NCI-H2171 (cell line): ENCODE data around the gene WWP2.
A peak's percentile ranks its signal among the peaks of the same experiment; 100 is the strongest.
"Not testable (repeated sequence)": the region's sequence is repeated elsewhere in the genome, so short reads cannot be mapped to it uniquely, and the experiment has no call there.

Source experiments
- DNase-seq: peaks from one replicate; lab custom pipeline; 2025; lab: John Stamatoyannopoulos, UW

Gene WWP2

DNA sequence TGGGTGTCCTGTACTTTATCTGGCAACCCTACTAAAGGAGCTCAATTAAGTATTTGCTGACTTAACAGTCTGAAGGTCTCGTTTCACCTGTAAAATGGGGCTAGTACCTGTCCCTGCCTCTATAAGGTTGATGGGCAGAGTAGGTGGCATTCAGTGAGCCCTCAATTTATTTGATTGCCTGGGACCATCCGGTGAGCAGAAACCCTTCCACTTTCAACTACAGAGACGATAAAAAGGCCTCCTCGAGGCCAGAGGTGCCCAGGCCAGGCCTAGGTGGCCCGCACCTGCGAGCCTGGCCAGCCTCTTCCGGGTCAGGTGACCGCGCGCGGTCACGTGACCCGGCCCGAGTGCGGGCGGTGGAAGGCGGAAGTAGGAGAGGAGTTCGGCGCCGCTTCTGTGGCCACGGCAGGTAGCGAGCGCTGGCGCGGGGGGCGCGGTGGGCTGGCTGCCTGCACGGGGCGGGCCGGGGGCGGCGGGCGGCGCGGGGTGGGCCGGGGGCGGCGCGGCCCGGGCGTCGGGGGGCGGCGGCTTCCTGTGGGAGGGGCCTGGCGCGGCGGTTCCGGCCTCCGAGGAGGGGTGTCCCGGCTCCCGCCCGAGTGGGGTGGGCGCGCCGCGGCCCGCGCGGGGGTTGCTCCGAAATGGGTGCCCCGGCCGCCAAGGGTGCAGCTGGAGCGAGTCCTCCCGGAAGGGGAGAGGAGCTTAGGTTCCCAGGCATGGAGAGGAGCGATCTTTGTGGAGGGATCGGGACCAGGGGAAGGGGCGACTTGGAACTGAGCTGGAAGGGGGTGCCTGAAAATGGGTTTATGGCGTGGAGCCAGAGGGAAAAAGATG, at the start of gene WWP2:
Gene WWP2 (plus strand): TSS at position 350 of the 831 bp plus-strand sequence. CDS start 24,679 bp downstream, outside the sequence.
- DNase-seq, result peak; percentile 86

DNA sequence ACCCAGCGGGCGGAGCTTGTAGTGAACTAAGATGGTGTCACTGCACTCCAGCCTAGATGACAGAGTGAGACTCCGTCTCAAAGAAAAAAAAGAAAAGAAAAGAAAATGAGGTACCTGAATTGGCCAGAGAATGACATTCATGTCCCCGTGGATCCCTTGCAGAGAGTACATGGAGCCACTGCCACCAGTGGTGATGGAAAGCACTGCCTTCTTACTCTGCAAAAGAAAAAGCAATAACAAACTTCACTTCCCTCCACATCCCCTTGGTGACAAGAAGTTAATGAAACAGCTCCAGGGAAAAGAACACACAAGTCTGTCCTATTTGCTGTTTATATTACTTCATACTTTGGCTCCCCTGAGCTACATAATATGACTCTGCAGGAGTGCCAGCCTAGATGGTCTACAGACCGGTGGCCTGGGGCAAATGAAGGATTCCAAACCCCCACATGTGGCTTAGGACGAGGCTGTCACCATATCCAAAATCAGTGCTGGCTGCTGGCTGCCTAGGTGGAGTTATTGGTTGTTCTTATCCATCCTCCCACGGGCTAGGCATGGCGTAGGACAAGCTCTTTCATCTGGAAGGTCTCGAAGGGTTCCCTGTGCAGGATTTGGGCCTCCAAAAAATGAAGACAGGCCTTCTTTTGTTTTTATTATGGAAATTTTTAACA, 49.1 kb upstream of the WWP2 start:
- DNase-seq, result no peak

GRCh38 chr16:69717066-69717465, 45.1 kb upstream of the WWP2 start:
- no peak for DNase-seq

DNA sequence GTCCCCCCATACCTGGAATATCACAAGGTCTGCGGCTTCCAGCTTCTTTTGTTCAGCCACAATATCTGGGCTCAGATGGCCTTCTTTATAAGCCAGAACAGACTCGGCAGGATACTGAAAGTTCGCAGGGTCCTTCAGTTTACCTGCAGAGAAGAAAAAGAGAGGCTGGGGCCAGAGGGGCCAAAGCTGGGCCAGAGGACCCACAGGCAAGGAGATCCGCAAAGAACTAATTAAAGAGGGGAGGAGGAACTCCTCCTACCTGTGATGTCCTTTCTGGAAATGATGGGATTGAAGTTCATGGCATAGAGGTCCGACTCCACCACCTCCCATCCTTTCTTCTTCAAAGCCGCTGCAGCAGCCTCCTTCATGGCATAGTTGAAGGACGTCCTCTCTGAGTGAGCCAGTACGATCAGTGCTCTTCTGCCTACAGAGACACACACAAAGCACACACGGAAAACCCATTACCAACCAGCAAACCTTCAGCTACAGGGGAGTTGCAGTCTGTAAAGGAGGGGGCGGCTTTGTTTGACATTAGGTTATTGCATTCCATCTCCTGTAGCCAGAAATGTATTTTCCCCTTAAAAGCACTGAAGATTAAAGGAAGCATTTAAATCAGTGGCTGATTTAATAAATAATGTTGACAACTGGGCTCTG, 43.9 kb upstream of the WWP2 start:
- DNase-seq, result no peak

DNA sequence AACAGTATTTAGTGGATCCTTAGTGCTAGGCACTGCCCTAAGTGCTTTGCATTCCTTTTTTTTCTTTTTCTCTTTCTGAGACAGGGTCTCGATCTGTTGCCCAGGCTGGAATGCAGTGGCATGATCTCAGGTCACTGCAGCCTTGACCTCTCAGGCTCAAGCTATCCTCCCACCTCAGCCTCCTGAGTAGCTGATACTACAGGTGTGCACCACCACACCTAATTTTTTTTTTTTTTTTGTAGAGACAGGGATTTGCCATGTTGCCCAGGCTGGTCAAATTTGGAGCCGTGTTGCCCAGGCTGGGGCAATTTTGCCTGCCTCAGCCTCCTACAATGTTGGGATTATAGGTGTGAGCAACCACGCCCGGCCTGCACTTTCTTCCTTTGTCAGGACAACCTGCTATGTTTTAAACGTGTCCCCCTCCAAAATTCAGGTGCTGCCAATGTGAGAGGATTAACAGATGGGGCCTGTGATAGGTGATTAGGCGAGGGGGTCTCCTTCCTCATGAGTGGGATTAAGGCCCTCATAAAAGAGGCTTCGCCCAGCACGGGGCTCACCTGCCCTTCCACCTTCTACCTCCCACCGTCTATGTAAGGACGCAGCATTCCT, 41.2 kb upstream of the WWP2 start:
- no peak for DNase-seq

DNA sequence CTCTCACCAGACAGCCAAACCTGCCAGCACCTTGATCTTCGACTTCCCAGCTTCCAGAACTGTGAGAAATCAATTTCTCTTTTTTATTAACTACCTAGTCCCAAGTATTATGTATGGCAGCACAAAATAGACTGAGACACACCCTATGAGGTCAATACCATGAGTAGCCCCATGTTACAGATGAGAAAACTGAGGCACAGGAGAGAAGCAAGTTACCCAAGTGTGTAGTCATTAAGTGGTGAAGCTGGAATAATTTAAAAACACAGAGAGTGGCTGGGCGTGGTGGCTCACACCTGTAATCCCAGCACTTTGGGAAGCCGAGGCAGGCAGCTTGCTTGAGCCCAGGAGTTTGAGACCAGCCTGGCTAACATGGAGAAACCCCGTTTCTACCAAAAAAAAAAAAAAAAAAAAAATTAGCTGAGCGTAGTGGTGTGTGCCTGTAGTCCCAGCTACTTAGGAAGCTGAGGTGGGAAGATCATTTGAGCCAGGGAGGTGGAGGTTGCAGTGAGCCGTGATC, 40.6 kb upstream of the WWP2 start:
- DNase-seq, result no peak

DNA sequence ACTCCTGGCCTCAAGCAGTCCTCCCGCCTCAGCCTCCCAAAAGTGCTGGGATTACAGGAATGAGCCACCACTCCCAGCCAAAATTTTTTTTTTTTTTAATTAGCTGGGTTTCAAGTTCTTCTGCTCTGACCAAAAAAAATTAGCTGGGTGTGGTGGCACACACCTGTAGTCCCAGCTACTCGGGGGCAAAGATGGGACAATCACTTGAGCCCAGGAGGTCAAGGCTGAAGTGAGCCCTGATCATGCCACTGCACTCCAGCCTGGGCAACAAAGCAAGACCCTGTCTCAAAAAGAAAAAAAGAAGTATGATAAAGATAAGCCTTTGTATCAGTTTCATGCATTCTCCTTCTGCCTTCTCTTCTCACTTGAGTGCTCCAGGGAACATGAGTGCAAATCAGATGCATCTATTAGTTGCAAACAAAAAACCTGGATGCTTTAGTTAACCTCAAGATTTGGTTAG, 37.7 kb upstream of the WWP2 start:
- DNase-seq, result no peak

DNA sequence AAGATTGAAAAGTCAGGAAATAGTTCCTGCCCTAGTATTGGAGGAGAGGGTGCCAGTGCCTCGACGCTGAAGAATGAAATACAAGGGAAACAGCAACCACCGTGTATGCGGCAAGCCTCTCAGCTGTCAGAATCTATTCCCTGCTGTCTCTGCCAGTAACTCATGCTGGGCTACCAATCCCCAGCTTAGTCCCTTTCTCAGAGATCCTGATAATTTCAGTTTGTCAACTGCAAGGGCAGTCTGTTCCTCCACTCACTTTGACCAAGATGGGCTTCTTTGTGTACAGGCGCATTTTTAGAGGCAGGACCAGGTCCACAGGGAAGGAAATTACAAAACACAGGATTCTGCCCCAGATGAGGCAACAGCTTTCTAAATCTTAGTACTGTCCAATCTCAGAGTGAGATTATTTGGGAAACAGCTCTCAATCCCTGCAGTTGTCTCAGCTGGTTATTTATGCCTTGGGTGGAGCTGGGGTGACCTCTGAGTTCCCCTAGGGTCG, 37.1 kb upstream of the WWP2 start:
- DNase-seq, result no peak

DNA sequence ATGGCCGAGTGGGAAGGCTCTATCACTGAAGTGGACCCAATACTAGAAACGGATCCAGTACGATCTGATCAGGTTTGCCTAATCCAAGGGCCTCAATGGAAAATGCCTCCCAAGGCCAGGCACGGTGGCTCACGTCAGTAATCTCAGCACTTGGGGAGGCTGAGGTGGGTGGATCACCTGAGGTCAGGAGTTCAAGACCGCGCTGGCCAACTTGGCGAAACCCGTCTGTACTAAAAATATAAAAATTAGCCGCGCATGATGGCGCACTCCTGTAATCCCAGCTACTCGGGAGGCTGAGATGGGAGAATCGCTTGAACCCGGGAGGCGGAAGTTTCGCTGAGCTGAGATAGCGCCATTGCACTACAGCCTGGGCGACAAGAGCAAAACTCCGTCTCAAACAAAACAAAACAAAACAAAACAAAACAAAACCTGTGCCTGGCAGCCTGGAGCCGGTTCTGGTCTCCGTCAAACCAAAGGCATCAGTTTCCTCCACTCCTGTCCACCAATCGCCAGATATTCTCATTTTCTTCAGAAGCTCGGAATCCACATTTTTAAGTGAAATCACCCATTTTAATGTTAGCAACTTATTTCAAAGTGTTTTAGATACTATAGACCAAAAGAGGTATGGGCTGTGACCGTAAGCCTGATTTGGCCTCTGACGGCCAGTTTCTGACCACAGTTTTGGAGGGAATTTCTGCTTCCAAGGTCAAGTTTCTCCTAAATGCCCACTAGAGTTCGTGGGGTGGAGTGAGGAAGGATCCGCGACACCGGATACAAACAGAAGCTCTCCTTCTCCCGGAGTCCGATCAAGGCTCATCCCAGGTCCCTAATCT, 36.4 kb upstream of the WWP2 start:
- no peak for DNase-seq

DNA sequence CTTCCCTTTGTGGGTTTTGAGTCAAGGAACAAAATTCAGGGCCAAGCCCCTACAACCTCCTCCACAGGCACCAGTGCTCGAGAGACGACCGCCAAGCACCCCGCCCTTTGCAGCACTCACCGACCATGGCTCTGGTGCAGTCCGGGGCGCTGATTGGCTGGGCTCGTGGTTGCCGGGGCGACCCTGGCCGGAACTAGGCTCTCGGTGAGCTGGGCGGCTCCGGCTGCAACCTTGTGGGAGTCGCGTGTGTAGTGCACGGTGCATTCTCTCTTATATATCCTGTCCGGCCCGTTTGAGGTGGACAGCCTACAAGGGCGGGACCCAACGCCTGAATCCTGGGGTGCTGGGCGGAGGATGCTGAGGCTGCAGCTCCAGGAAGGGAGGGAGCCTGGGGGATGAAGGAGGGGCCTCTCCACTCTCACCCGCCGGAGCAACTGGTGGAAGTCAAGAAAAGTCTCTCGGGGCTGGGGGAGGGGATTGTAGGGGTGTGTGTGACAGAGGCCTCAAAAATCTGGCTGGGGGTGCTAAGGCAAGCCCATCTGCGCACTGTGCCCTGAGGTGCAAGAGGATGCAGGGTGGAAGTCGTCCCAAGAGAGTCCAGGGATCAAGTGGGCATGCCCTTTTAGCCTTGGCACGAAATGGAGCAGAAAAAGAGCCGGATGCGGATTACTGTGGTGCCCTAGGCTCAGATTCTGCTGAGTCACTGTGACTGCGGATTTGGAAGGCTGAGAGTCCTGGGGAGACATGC, 35.6 kb upstream of the WWP2 start, which contains the start of gene NQO1:
Gene NQO1 (minus strand): TSS at position 248 of the 748 bp plus-strand sequence. CDS start 121 bp downstream, at position 127.
- DNase-seq, result peak; percentile 90

GRCh38 chr16:69727916-69728270, 34.2 kb upstream of the WWP2 start:
- DNase-seq, result no peak

- DNase-seq, result not testable (repeated sequence)
These were observed 33.1 kb upstream of the WWP2 start for GRCh38 chr16:69729030-69729429.

DNA sequence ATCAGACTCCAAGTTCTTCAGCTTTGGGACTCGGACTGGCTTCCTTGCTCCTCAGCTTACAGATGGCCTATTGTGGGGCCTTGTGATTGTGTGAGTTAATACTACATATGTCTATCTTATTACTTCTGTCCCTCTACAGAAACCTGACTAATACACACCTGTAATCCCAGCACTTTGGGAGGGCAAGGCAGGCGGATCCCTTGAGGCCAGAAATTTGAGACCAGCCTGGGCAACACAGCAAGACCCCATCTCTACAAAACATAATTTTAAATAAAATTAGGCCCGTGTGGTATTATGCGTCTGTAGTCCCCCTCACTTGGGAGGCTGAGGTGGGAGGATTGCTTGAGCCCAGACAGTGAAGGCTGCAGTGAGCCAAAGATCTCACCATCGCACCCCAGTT, 30.9 kb upstream of the WWP2 start:
- not testable (repeated sequence) for DNase-seq

GRCh38 chr16:69732101-69732500, 30.0 kb upstream of the WWP2 start:
- DNase-seq, result no peak

GRCh38 chr16:69741519-69741918, 20.6 kb upstream of the WWP2 start:
- DNase-seq, result no peak

DNA sequence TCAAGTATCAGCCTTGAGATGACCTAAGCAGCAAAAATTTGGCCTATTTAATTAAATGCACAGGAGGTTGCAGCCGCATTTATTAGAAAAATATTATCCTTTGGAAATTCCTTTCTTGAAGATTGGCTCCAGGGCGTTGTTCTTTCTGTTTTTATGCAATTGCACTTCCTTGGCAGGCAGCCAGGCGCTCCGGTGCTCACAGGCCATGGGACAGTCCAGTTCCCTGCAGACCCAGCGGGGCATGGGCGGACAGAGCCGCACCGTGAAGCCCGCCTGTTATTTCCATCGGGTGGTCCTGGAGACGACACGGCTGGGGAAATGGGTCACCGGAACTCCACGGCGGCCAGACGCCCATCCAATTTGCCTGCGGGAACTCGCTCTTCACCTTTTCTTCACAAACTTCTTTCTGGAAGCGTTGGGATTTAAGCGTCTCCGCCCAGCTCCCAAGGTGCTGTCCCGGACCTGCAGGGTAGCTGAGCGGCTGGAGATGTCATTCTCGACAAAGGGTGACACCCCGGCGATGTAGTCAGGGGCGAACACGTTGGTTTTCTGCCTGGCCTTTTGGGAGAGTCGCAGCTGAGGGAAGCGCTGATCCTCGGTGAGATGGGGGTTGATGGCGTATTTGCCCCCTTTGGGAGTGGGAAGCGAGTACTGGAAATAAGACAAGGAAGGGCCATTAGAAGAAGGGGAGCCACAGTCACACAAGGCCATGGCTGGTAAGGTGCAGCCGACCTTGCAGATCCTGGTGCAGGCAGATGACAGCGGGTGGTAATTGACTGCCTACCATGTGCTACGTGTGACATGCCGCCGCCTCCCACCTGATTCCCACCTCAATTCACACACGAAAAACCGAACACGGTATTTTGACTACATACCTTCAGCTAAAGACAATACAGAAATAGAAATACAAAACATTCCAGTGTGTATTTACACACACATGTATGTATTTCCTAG, 19.9 kb upstream of the WWP2 start:
- no peak for DNase-seq

DNA sequence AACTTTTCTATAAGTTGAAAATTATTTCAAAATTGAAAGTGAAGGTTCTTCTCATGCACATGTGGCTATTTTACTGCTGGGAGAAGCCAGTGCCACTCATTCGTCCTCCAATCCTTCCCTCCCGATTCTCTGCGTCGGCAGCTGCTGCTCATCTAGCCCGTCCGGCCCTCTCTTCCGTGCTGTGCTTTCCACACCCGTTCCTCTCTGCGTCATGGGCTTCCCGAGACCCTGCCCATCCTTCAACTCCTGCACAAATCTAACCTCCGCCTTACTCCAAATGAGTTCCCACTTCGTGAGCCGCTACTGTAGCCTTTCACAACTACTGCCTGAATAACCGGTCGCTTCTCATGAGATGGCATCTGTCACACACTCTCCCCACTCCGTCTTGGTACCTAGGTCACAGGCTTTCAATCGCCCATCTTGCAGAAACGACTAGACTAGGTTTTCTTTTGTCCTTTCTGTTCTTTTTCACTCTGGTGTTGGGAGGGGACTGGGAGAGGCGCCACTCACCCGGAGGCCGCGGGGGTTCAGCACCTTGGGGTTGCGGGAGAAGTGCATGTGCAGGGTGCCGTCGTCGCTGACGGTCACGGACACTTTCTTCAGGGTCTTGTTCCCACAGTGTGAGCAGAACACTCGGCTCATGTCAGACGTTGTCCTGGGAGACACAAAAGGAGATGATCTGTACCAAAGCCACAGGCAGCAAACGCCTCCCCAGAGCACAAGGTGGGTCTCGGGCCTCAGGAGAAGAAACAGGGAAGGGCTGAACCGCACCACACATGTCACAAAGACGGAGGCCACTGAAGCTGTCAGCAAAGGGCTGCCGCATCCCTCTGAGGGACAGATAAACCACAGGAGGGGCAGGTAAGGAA, 17.5 kb upstream of the WWP2 start:
- no peak for DNase-seq

DNA sequence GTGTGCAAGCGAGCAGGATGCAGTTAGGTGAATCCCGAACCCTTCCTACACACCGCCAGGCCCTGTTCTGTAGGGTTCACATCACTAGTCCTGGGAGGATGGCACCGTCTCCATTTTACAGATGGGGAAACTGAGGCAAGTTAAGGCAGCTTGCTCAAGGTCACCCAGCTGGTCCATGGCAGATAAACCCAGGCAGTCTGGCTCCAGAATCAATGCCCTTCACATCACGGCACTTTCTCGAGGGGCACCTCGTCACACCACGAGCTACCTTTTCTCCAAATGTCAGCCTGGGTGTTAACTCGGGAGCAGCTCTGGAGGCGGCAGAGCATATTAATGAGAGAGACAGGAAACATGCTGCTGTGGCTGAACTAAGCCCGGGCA, 16.9 kb upstream of the WWP2 start:
- DNase-seq, result no peak
